Neural progenitor cell (in vitro differentiated cells): ENCODE results near the gene ATOX1. TPM values are rescaled to one million over a fixed set of nuclear protein-coding genes. Genes with fewer than 3 reads are reported as not detected.

Source experiments
- DNase-seq: peaks from one replicate; pipeline ENCODE4 v3.0.0-alpha.2; 2016; ENCODE audit warnings: low spot score
- H2AFZ ChIP-seq: fragments of 200-600 bp; sonication (generic); replicated peaks from 2 replicates; pipeline ENCODE4 v1.6.1; 2016; ENCODE audit warnings: antibody characterized with exemption
- H3F3A ChIP-seq: fragments of 200-600 bp; sonication (generic); 2 replicates; pipeline ENCODE4 v1.6.1; 2016; ENCODE audit warnings: antibody characterized with exemption, low read depth
- H3K27ac ChIP-seq: fragments of 200-600 bp; sonication (generic); 2 replicates; pipeline ENCODE4 v1.5.1; 2016; ENCODE audit warnings: mild to moderate bottlenecking
- H3K27me3 ChIP-seq: fragments of 200-600 bp; sonication (generic); 2 replicates; pipeline ENCODE4 v1.6.1; 2016; ENCODE audit warnings: mild to moderate bottlenecking, moderate library complexity
- H3K36me3 ChIP-seq: fragments of 200-600 bp; sonication (generic); 2 replicates; pipeline ENCODE4 v1.5.1; 2016
- H3K4me1 ChIP-seq: fragments of 200-600 bp; sonication (generic); 2 replicates; pipeline ENCODE4 v1.6.1; 2016; ENCODE audit warnings: mixed run types
- H3K4me2 ChIP-seq: fragments of 200-600 bp; sonication (generic); 2 replicates; pipeline ENCODE4 v1.6.1; 2016
- H3K4me3 ChIP-seq: fragments of 200-600 bp; sonication (generic); 2 replicates; pipeline ENCODE4 v1.5.1; 2016
- H3K79me2 ChIP-seq: fragments of 200-600 bp; sonication (generic); 2 replicates; pipeline ENCODE4 v1.6.1; 2016; ENCODE audit warnings: low read depth
- H3K9ac ChIP-seq: fragments of 200-600 bp; sonication (generic); 2 replicates; pipeline ENCODE4 v1.6.1; 2016
- H3K9me3 ChIP-seq: fragments of 200-600 bp; sonication (generic); 2 replicates; pipeline ENCODE4 v1.5.1; 2016; ENCODE audit warnings: low read depth
- H4K20me1 ChIP-seq: fragments of 200-600 bp; sonication (generic); 2 replicates; pipeline ENCODE4 v1.6.1; 2016; ENCODE audit warnings: low read depth
- H3K27ac Mint-ChIP-seq: 3 replicates; pipeline ENCODE4 v1.8.0; 2021; ENCODE audit warnings: mixed read lengths
- H3K27me3 Mint-ChIP-seq: 2 replicates; pipeline ENCODE4 v1.8.0; 2022; ENCODE audit warnings: low read depth, mild to moderate bottlenecking, inconsistent platforms, moderate library complexity, mixed read lengths; ENCODE audit not compliant: insufficient read depth
- H3K36me3 Mint-ChIP-seq: 3 replicates; pipeline ENCODE4 v1.8.0; 2021; ENCODE audit warnings: mixed read lengths
- H3K4me1 Mint-ChIP-seq: 3 replicates; pipeline ENCODE4 v1.8.0; 2021; ENCODE audit warnings: mixed read lengths
- H3K4me3 Mint-ChIP-seq: 3 replicates; pipeline ENCODE4 v1.8.0; 2021; ENCODE audit warnings: mild to moderate bottlenecking, moderate library complexity, mixed read lengths
- H3K9me3 Mint-ChIP-seq: 3 replicates; pipeline ENCODE4 v1.8.0; 2020; ENCODE audit warnings: mixed read lengths
- EZH2 ChIP-seq: fragments of 200-600 bp; sonication (generic); IDR thresholded peaks from 2 replicates; pipeline ENCODE4 v1.6.1; 2017; ENCODE audit warnings: antibody characterized with exemption, mild to moderate bottlenecking, moderate library complexity
- EZH2phosphoT487 ChIP-seq: fragments of 200-600 bp; sonication (generic); IDR thresholded peaks from 2 replicates; pipeline ENCODE4 v1.6.1; 2017; ENCODE audit warnings: antibody characterized with exemption
- total RNA-seq: library from RNA; depleted of rRNA; stranded (reverse); fragments of >200 nt; gene quantifications from 2 replicates; pipeline ENCODE4 v1.2.3, GENCODE V29; 2015; ENCODE audit warnings: low replicate concordance
- TF ChIP-seq, protein P1 (sequence below): fragments of 200-600 bp; sonication (generic); IDR thresholded peaks from 2 replicates; pipeline ENCODE4 v1.5.1; 2017; ENCODE audit warnings: antibody characterized with exemption, mild to moderate bottlenecking

ATOX1 gene
- total RNA-seq, 1 donor from 2014 or later = 22.8 TPM

DNA sequence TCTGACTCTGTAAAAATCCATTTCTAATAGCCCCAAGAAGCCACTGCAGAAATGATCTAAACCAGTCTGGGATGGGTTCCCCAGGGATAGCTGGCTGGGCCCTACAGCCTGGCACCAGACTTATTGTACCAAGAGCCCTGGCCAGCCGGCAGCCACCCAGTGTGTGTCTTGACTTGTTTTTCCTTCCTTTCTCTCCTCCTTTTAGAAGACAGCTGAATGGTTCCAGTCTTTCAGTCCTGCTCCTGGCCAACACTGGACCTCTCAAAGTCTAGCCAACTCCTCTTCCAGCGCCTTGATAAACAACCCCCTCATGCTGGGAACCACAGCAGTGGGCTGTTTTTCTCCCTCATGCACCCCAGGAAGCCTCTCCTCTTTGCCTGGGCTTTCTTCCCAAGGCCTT, 34.1 kb downstream of the ATOX1 start:
- no peak overlapping the region for H3K27ac ChIP-seq
- Mint-ChIP-seq H3K27me3 (peaks cover 3% of the 10 kb centered on the region), H3K4me1 (peaks cover 14% of the 10 kb centered on the region), H3K4me3 (no peak overlapping the region), H3K27ac (no peak overlapping the region), H3K9me3 (peaks cover 11% of the 10 kb centered on the region), H3K36me3 (peaks cover 1% of the 10 kb centered on the region)
- H3F3A ChIP-seq = peaks cover 4% of the 10 kb centered on the region
- H3K4me2 ChIP-seq = no peak overlapping the region
- H2AFZ ChIP-seq = no peak overlapping the region
- H3K9ac ChIP-seq = no peak overlapping the region
- no peak for DNase-seq
- H3K27me3 ChIP-seq = no peaks in the 10 kb centered on the region
- H3K79me2 ChIP-seq = no peaks in the 10 kb centered on the region
- no peak overlapping the region for H3K4me3 ChIP-seq
- no peak for TF ChIP-seq EZH2phosphoT487
- TF ChIP-seq, protein P1, sequence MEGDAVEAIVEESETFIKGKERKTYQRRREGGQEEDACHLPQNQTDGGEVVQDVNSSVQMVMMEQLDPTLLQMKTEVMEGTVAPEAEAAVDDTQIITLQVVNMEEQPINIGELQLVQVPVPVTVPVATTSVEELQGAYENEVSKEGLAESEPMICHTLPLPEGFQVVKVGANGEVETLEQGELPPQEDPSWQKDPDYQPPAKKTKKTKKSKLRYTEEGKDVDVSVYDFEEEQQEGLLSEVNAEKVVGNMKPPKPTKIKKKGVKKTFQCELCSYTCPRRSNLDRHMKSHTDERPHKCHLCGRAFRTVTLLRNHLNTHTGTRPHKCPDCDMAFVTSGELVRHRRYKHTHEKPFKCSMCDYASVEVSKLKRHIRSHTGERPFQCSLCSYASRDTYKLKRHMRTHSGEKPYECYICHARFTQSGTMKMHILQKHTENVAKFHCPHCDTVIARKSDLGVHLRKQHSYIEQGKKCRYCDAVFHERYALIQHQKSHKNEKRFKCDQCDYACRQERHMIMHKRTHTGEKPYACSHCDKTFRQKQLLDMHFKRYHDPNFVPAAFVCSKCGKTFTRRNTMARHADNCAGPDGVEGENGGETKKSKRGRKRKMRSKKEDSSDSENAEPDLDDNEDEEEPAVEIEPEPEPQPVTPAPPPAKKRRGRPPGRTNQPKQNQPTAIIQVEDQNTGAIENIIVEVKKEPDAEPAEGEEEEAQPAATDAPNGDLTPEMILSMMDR = no peak
- TF ChIP-seq EZH2 = no peak
- no peaks in the 10 kb centered on the region for H3K36me3 ChIP-seq
- no peaks in the 10 kb centered on the region for H4K20me1 ChIP-seq
- H3K4me1 ChIP-seq = peaks cover 15% of the 10 kb centered on the region
- H3K9me3 ChIP-seq = no peaks in the 10 kb centered on the region

DNA sequence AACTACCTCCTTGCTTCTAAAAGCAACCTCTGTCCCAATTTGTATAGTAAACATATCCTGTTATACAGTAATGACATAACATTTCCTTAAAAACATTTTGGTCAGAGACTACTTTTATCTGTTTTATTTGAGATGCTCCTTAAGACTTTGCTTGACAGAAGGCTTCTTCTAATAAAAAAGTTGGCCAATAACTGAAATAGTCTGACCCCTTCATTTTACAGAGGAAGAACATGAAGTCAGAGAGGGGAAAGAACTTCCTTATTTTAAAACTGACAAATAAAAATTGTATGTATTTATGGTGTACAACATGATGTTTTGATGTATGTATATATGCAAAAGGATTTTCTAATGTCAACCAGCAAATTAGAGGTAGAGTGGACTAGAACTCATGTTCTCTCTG, 35.9 kb downstream of the ATOX1 start:
- no peaks in the 10 kb centered on the region for H3K36me3 ChIP-seq
- H3K79me2 ChIP-seq = no peaks in the 10 kb centered on the region
- Mint-ChIP-seq H3K27me3 (peaks cover 2% of the 10 kb centered on the region), H3K4me3 (no peak overlapping the region), H3K36me3 (no peaks in the 10 kb centered on the region), H3K9me3 (no peaks in the 10 kb centered on the region), H3K27ac (no peak overlapping the region), H3K4me1 (peaks cover 14% of the 10 kb centered on the region)
- no peaks in the 10 kb centered on the region for H3K9me3 ChIP-seq
- no peak for DNase-seq
- no peaks in the 10 kb centered on the region for H4K20me1 ChIP-seq
- H3K27ac ChIP-seq = no peak overlapping the region
- peaks cover 15% of the 10 kb centered on the region for H3K4me1 ChIP-seq
- H3K4me3 ChIP-seq = no peak overlapping the region
- H3K9ac ChIP-seq = no peak overlapping the region
- no peak for TF ChIP-seq EZH2phosphoT487
- no peak for TF ChIP-seq EZH2
- TF ChIP-seq, protein P1 = no peak
- H2AFZ ChIP-seq = no peak overlapping the region
- peaks cover 4% of the 10 kb centered on the region for H3F3A ChIP-seq
- H3K27me3 ChIP-seq = no peaks in the 10 kb centered on the region
- no peak overlapping the region for H3K4me2 ChIP-seq

DNA sequence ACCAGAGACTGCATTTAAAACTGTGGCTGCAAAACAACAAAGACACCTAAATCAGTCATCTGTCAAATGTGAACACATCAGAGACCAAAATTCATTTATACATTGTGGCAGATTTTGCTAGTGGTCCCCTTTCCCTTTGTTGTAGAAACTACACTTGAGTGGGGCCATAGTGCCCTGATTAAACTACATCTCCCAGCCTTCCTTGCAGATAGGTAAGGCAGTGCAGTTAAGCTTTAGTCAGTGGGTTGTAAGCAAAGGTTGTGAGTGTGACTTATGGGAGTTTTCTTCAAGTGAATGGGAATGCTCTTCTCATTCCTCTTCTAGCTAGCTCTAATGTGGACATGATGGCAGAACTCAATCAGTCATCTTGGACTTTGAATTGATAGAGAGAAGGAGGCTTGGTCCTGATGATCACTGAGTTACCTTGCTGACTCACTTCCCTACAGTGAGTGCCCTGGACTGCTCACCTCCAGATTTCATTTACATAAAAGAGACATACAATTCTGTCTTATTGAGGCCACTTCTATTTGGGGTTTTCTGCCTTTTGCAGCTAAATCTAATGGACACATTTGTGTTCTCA, 36.5 kb downstream of the ATOX1 start:
- H3K4me1 Mint-ChIP-seq = peaks cover 14% of the 10 kb centered on the region
- no peak for TF ChIP-seq EZH2phosphoT487
- TF ChIP-seq EZH2 = no peak
- TF ChIP-seq, protein P1 = no peak

More for the DNA sequence above, 36.5 kb downstream of the ATOX1 start:
- no peak overlapping the region for H3K27ac Mint-ChIP-seq
- H4K20me1 ChIP-seq = no peaks in the 10 kb centered on the region
- no peaks in the 10 kb centered on the region for H3K9me3 ChIP-seq
- no peak overlapping the region for H3K27ac ChIP-seq
- no peaks in the 10 kb centered on the region for H3K27me3 ChIP-seq
- H3K36me3 Mint-ChIP-seq = no peaks in the 10 kb centered on the region
- no peaks in the 10 kb centered on the region for H3K9me3 Mint-ChIP-seq
- no peak overlapping the region for H3K4me2 ChIP-seq
- no peak for DNase-seq
- no peak overlapping the region for H3K4me3 Mint-ChIP-seq
- peaks cover 4% of the 10 kb centered on the region for H3F3A ChIP-seq
- peaks cover 2% of the 10 kb centered on the region for H3K27me3 Mint-ChIP-seq
- H3K4me3 ChIP-seq = no peak overlapping the region
- H2AFZ ChIP-seq = peak overlapping the region; percentile 30
- H3K9ac ChIP-seq = no peak overlapping the region
- H3K36me3 ChIP-seq = no peaks in the 10 kb centered on the region
- no peaks in the 10 kb centered on the region for H3K79me2 ChIP-seq
- peaks cover 15% of the 10 kb centered on the region for H3K4me1 ChIP-seq
